Thyroid gland (tissue), 4 donors: ENCODE measurements around the gene NCS1.

Experiments used
- CTCF ChIP-seq, 6 experiments: fragments of 200-600 bp in 3 of 6; fragments of 450-650 bp in 3 of 6; sonication (generic) in 3 of 6; IDR thresholded peaks; one replicate each; pipeline ENCODE4 v1.5.1; 2016 to 2019; ENCODE audit warnings: antibody characterized with exemption in 6 of 6, mild to moderate bottlenecking in 2 of 6, inconsistent platforms in 1 of 6, moderate library complexity in 1 of 6
- POLR2A ChIP-seq, 2 donors: fragments of 450-650 bp; IDR thresholded peaks; one replicate each; pipeline ENCODE4 v1.6.1; 2017; ENCODE audit warnings: antibody characterized with exemption in 2 of 2, mild to moderate bottlenecking in 2 of 2, moderate library complexity in 1 of 2

DNA sequence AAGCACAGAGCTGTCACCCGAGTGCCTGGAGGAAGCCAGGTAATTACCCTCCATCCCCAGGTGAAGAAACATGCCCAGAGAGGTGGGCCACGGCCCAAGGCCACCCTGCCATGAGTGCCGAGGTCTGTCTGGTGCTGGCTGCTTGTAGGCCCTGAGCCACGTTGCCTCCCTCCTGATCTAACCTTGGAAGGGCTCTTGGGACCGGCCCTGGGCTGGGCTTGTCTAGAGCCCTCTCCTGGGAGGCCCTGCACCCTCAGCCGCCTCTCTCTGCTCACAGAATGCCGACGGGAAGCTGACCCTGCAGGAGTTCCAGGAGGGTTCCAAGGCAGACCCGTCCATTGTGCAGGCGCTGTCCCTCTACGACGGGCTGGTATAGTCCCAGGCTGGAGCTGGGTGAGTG, 53.9 kb downstream of the NCS1 start:
- TF ChIP-seq CTCF (IDR thresholded peaks at IDR 0.05) = no peak
- no peak for TF ChIP-seq POLR2A (IDR thresholded peaks at IDR 0.05)
